ENCODE data around the gene TMEM256.
A peak's percentile ranks its signal among the peaks of the same experiment; 100 is the strongest.

The TMEM256 gene

DNA sequence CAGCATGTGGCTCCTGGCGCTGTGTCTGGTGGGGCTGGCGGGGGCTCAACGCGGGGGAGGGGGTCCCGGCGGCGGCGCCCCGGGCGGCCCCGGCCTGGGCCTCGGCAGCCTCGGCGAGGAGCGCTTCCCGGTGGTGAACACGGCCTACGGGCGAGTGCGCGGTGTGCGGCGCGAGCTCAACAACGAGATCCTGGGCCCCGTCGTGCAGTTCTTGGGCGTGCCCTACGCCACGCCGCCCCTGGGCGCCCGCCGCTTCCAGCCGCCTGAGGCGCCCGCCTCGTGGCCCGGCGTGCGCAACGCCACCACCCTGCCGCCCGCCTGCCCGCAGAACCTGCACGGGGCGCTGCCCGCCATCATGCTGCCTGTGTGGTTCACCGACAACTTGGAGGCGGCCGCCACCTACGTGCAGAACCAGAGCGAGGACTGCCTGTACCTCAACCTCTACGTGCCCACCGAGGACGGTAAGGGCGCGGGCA, 4.4 kb upstream of the TMEM256 start:
- 74% methylated on average over 45 of the region's 58 CpGs for WGBS
- no peaks in the 10 kb centered on the region for H3K27me3 ChIP-seq (ENCODE audit: control insufficient read depth in 1 of 2, insufficient read depth in 1 of 2, low read length in 2 of 2)

DNA sequence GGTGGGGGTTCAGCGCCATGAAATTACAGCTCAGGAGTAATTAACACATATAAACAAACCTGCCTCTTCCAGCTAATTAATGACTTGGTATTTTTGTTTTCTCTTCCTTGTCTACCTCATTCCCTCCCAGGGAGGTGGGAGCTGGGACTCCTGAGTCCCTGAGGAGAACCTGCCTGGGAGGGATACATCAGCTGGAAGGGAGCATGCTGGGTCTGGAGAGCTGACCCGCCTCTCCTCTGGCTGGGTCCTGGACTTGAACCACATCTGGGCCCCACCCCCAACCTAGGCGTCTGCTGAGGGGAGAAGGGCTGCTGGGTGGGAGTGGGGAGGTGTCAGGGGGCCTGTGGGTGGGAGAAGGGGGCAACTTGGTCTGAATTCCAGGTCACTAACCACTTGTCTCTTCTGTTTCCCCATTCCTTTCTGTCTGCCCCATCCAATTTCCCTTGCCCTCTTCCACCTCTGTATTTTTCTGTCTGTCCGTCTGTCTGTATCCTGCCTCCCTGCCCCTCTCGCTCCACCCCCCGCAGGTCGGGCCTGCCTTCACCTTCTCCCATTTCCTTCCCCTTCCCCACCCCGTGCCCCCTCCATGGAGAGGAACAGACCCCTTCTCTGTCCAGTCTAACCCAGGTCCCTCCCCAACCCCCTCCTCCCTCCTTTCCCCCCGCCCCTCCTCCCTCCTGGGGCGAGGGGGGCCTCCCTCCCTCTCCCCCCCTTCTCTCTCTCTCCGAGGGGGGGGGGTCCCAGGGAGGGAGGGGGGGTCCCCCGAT, 3.8 kb upstream of the TMEM256 start, which contains the start of gene NLGN2:
Gene NLGN2, plus strand, starts transcription at position 361 of the 767 bp plus-strand sequence. CDS start 411 bp downstream, outside the sequence.
- H2BK120ac ChIP-seq (ENCODE audit: low read depth, low read length), result no peak within 1 kb of the TSS
- no peak within 1 kb of the TSS for H3K4me3 ChIP-seq (ENCODE audit: insufficient read depth in 1 of 2, low read depth in 1 of 2, low read length in 2 of 2)
- H3K23ac ChIP-seq (ENCODE audit: low read length in 2 of 2), result peak within 1 kb of the TSS in 1 of 2 experiments; percentile 23
- H3K18ac ChIP-seq (ENCODE audit: low read depth in 1 of 2, low read length in 2 of 2), result no peak within 1 kb of the TSS
- no peak within 1 kb of the TSS for H2AFZ ChIP-seq (ENCODE audit: low read depth, low read length)
- peaks cover 18% of the 10 kb centered on the region for H3K4me1 ChIP-seq (ENCODE audit: control insufficient read depth, insufficient read depth, low read depth, low read length)
- H2AK5ac ChIP-seq (ENCODE audit: low read length, severe bottlenecking), result no peak within 1 kb of the TSS
- H3K4ac ChIP-seq (ENCODE audit: low read depth in 1 of 2, low read length in 2 of 2), result no peak within 1 kb of the TSS
- no peak within 1 kb of the TSS for H3K4me2 ChIP-seq (ENCODE audit: low read length, poor library complexity, severe bottlenecking)
- H2BK5ac ChIP-seq (ENCODE audit: low read depth, low read length, poor library complexity, severe bottlenecking), result no peak within 1 kb of the TSS
- H3K27ac ChIP-seq (ENCODE audit: low read length, poor library complexity, severe bottlenecking), result no peak within 1 kb of the TSS
- no peaks in the 10 kb centered on the region for H3K27me3 ChIP-seq (ENCODE audit: control insufficient read depth in 1 of 2, insufficient read depth in 1 of 2, low read length in 2 of 2)
- 63% methylated on average over 4 of the region's 12 CpGs for WGBS
- H4K8ac ChIP-seq (ENCODE audit: low read length), result no peak within 1 kb of the TSS
- no peak for DNase-seq
- peaks cover 19% of the 10 kb centered on the region for H3K79me1 ChIP-seq (replicated peaks; ENCODE audit: low read length, poor library complexity, severe bottlenecking)
- H3K9ac ChIP-seq (ENCODE audit: low read length), result no peak within 1 kb of the TSS
- no peak within 1 kb of the TSS for H2BK15ac ChIP-seq (ENCODE audit: low read depth, poor library complexity, severe bottlenecking)
- no peak within 1 kb of the TSS for H2BK12ac ChIP-seq (ENCODE audit: low read length in 2 of 2)
- H3K9me3 ChIP-seq (ENCODE audit: control insufficient read depth, low read length), result no peaks in the 10 kb centered on the region
- H3K36me3 ChIP-seq (ENCODE audit: control insufficient read depth in 1 of 2, insufficient read depth in 2 of 2, low read depth in 1 of 2, low read length in 2 of 2), result peaks cover 29 to 34% of the 10 kb centered on the region in 2 experiments
- peak within 1 kb of the TSS in 1 of 2 experiments; percentile 58 for H3K14ac ChIP-seq (ENCODE audit: low read length in 2 of 2)
- no peak within 1 kb of the TSS for H4K91ac ChIP-seq (ENCODE audit: low read length)

More for the DNA sequence above, 4.4 kb upstream of the TMEM256 start:
- Histone ChIP-seq H3K4me2 (ENCODE audit: low read length, poor library complexity, severe bottlenecking) (no peak overlapping the region), H3K14ac (ENCODE audit: low read length in 2 of 2) (no peak overlapping the region), H3K4me1 (ENCODE audit: control insufficient read depth, insufficient read depth, low read depth, low read length) (peaks cover 17% of the 10 kb centered on the region), H2BK5ac (ENCODE audit: low read depth, low read length, poor library complexity, severe bottlenecking) (no peak overlapping the region), H2AK5ac (ENCODE audit: low read length, severe bottlenecking) (no peak overlapping the region), H3K23ac (ENCODE audit: low read length in 2 of 2) (no peak overlapping the region), H3K4ac (ENCODE audit: low read depth in 1 of 2, low read length in 2 of 2) (no peak overlapping the region), H3K9me3 (ENCODE audit: control insufficient read depth, low read length) (no peaks in the 10 kb centered on the region), H4K8ac (ENCODE audit: low read length) (no peak overlapping the region), H3K4me3 (ENCODE audit: insufficient read depth in 1 of 2, low read depth in 1 of 2, low read length in 2 of 2) (no peak overlapping the region), H3K18ac (ENCODE audit: low read depth in 1 of 2, low read length in 2 of 2) (no peak overlapping the region), H2BK120ac (ENCODE audit: low read depth, low read length) (no peak overlapping the region), H3K27ac (ENCODE audit: low read length, poor library complexity, severe bottlenecking) (no peak overlapping the region), H2BK15ac (ENCODE audit: low read depth, poor library complexity, severe bottlenecking) (no peak overlapping the region), H3K9ac (ENCODE audit: low read length) (no peak overlapping the region), H3K36me3 (ENCODE audit: control insufficient read depth in 1 of 2, insufficient read depth in 2 of 2, low read depth in 1 of 2, low read length in 2 of 2) (peaks cover 29 to 34% of the 10 kb centered on the region in 2 experiments), H2AFZ (ENCODE audit: low read depth, low read length) (no peak overlapping the region), H2BK12ac (ENCODE audit: low read length in 2 of 2) (no peak overlapping the region), H4K91ac (ENCODE audit: low read length) (no peak overlapping the region), H3K79me1 (replicated peaks; ENCODE audit: low read length, poor library complexity, severe bottlenecking) (peaks cover 22% of the 10 kb centered on the region)
- no peak for DNase-seq

DNA sequence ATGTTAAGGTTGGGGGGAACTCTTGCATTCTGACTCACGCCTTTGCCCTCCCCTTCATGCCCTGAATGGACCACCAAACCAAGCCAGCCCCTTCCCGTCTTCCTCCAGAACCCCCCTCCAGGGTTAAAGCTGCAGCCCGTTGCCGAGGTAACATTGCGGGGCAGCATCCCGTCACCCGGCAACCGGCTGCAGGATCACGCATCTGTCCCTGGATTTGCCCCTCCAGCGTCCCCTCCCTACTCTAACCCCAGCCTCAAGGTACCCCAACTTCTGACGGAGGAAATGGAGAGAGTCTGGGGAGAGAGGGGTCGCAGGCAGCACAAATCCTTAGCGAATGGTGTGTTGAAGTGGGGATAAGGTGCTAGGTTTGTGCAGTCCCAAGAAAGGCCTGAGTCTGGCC, 3.2 kb upstream of the TMEM256 start:
- Histone ChIP-seq H3K4me3 (ENCODE audit: insufficient read depth in 1 of 2, low read depth in 1 of 2, low read length in 2 of 2) (no peak overlapping the region), H2BK15ac (ENCODE audit: low read depth, poor library complexity, severe bottlenecking) (no peak overlapping the region), H3K4me1 (ENCODE audit: control insufficient read depth, insufficient read depth, low read depth, low read length) (peaks cover 18% of the 10 kb centered on the region), H3K23ac (ENCODE audit: low read length in 2 of 2) (peak overlapping the region in 1 of 2 experiments; percentile 23), H3K27ac (ENCODE audit: low read length, poor library complexity, severe bottlenecking) (no peak overlapping the region), H2BK12ac (ENCODE audit: low read length in 2 of 2) (no peak overlapping the region), H3K79me1 (replicated peaks; ENCODE audit: low read length, poor library complexity, severe bottlenecking) (peaks cover 19% of the 10 kb centered on the region), H4K91ac (ENCODE audit: low read length) (no peak overlapping the region), H3K14ac (ENCODE audit: low read length in 2 of 2) (peak overlapping the region in 1 of 2 experiments; percentile 58), H2AK5ac (ENCODE audit: low read length, severe bottlenecking) (no peak overlapping the region), H2BK5ac (ENCODE audit: low read depth, low read length, poor library complexity, severe bottlenecking) (no peak overlapping the region), H3K27me3 (ENCODE audit: control insufficient read depth in 1 of 2, insufficient read depth in 1 of 2, low read length in 2 of 2) (no peaks in the 10 kb centered on the region), H3K9me3 (ENCODE audit: control insufficient read depth, low read length) (no peaks in the 10 kb centered on the region), H3K4ac (ENCODE audit: low read depth in 1 of 2, low read length in 2 of 2) (no peak overlapping the region), H4K8ac (ENCODE audit: low read length) (no peak overlapping the region), H3K4me2 (ENCODE audit: low read length, poor library complexity, severe bottlenecking) (no peak overlapping the region), H3K36me3 (ENCODE audit: control insufficient read depth in 1 of 2, insufficient read depth in 2 of 2, low read depth in 1 of 2, low read length in 2 of 2) (peaks cover 29 to 34% of the 10 kb centered on the region in 2 experiments), H3K18ac (ENCODE audit: low read depth in 1 of 2, low read length in 2 of 2) (no peak overlapping the region), H3K9ac (ENCODE audit: low read length) (no peak overlapping the region), H2AFZ (ENCODE audit: low read depth, low read length) (no peak overlapping the region), H2BK120ac (ENCODE audit: low read depth, low read length) (no peak overlapping the region)
- DNase-seq, result no peak
- 89% methylated on average over 5 of the region's 13 CpGs for WGBS

DNA sequence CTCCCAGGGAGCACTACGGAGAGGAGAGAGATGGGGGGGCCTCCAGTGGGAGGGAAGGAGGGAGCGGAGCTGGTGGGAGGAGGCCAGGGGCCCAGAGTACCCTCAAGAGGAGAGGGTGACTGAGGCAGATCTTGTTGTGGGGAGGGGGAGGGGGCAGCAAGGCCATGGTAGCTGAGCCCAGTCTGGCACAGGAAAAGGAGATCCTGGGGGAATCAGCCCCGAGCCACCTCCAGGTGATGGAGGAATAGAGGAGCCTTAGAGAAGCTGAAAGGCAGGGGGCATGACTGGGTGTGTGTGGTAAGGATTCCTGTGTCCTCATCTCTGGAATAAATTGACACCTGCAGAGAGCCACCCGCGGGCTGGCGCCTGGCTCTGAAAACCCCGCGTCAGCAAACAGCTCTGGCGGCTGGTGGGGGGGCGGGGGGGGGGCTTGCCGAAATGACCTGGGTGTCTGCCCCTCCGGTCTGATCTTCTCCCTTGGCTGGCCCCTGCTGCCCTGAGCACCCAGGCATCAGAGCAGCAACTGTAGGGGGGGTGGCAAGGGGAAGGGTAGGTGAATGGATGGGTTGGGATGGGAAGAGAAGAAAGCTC, 2.4 kb upstream of the TMEM256 start:
- Histone ChIP-seq H3K27ac (ENCODE audit: low read length, poor library complexity, severe bottlenecking) (no peak overlapping the region), H3K9ac (ENCODE audit: low read length) (peak overlapping the region; percentile 90), H3K79me1 (replicated peaks; ENCODE audit: low read length, poor library complexity, severe bottlenecking) (peaks cover 21% of the 10 kb centered on the region), H3K18ac (ENCODE audit: low read depth in 1 of 2, low read length in 2 of 2) (no peak overlapping the region), H2AFZ (ENCODE audit: low read depth, low read length) (no peak overlapping the region), H2AK5ac (ENCODE audit: low read length, severe bottlenecking) (no peak overlapping the region), H2BK120ac (ENCODE audit: low read depth, low read length) (no peak overlapping the region), H4K8ac (ENCODE audit: low read length) (no peak overlapping the region), H3K36me3 (ENCODE audit: control insufficient read depth in 1 of 2, insufficient read depth in 2 of 2, low read depth in 1 of 2, low read length in 2 of 2) (peaks cover 29 to 33% of the 10 kb centered on the region in 2 experiments), H3K4me3 (ENCODE audit: insufficient read depth in 1 of 2, low read depth in 1 of 2, low read length in 2 of 2) (peak overlapping the region; percentile 29 to 90), H2BK15ac (ENCODE audit: low read depth, poor library complexity, severe bottlenecking) (no peak overlapping the region), H3K4me2 (ENCODE audit: low read length, poor library complexity, severe bottlenecking) (peak overlapping the region; percentile 75), H3K4ac (ENCODE audit: low read depth in 1 of 2, low read length in 2 of 2) (no peak overlapping the region), H4K91ac (ENCODE audit: low read length) (no peak overlapping the region), H3K27me3 (ENCODE audit: control insufficient read depth in 1 of 2, insufficient read depth in 1 of 2, low read length in 2 of 2) (no peaks in the 10 kb centered on the region), H3K9me3 (ENCODE audit: control insufficient read depth, low read length) (no peaks in the 10 kb centered on the region), H3K4me1 (ENCODE audit: control insufficient read depth, insufficient read depth, low read depth, low read length) (peaks cover 18% of the 10 kb centered on the region), H3K14ac (ENCODE audit: low read length in 2 of 2) (peak overlapping the region in 1 of 2 experiments; percentile 53), H3K23ac (ENCODE audit: low read length in 2 of 2) (no peak overlapping the region), H2BK12ac (ENCODE audit: low read length in 2 of 2) (no peak overlapping the region), H2BK5ac (ENCODE audit: low read depth, low read length, poor library complexity, severe bottlenecking) (no peak overlapping the region)
- DNase-seq, result no peak
- 28% methylated on average over 10 of the region's 12 CpGs for WGBS

Measured in mesenchymal stem cell (in vitro differentiated cells and primary cell).